OCI-LY1 (cell line): ENCODE results near the gene LTF.

Experiments used
- CTCF ChIP-seq: fragments of 200-600 bp; sonication (generic), shearing (Covaris generic); IDR thresholded peaks from 2 replicates; pipeline ENCODE4 v1.5.1; 2017; ENCODE audit warnings: mild to moderate bottlenecking, antibody characterized with exemption, low read length, moderate library complexity, mixed read lengths
- EZH2 ChIP-seq: fragments of 200-600 bp; sonication (generic), shearing (Covaris generic); IDR thresholded peaks from 2 replicates; pipeline ENCODE4 v1.8.0; 2017; ENCODE audit warnings: borderline replicate concordance, mixed run types, mild to moderate bottlenecking, antibody characterized with exemption, low read length, moderate library complexity, mixed read lengths

- TF ChIP-seq CTCF = no peak
- TF ChIP-seq EZH2 = no peak
These were observed 67.6 kb downstream of the LTF start for GRCh38 chr3:46397111-46397510.
